HG03025 (cell line): ENCODE results near the gene CNTNAP4.

ENCODE experiments used
- ATAC-seq: cut with Tn5 transposase; IDR thresholded peaks from one replicate; pipeline ENCODE4 v1.9.1; 2021; ENCODE audit warnings: mild to moderate bottlenecking, moderate library complexity; ENCODE audit not compliant: unreplicated experiment, low FRiP score

Gene CNTNAP4

GRCh38 chr16:76303637-76304314, 26.6 kb downstream of the CNTNAP4 start:
- no peak for ATAC-seq

GRCh38 chr16:76309639-76310335, 32.6 kb downstream of the CNTNAP4 start:
- no peak for ATAC-seq

GRCh38 chr16:76311260-76311659, 34.1 kb downstream of the CNTNAP4 start:
- ATAC-seq: no peak

GRCh38 chr16:76318565-76318964, 41.4 kb downstream of the CNTNAP4 start:
- no peak for ATAC-seq

- no peak for ATAC-seq
Measured at GRCh38 chr16:76329106-76329505, 51.9 kb downstream of the CNTNAP4 start.

- ATAC-seq: no peak
Measured at GRCh38 chr16:76335180-76335974, 58.2 kb downstream of the CNTNAP4 start.

- ATAC-seq: no peak
Measured at GRCh38 chr16:76336112-76336511, 58.9 kb downstream of the CNTNAP4 start.

GRCh38 chr16:76338472-76338871, 61.3 kb downstream of the CNTNAP4 start:
- ATAC-seq: no peak

GRCh38 chr16:76343769-76344168, 66.6 kb downstream of the CNTNAP4 start:
- no peak for ATAC-seq

GRCh38 chr16:76345163-76345661, 68.0 kb downstream of the CNTNAP4 start:
- ATAC-seq: no peak

GRCh38 chr16:76346210-76346609, 69.0 kb downstream of the CNTNAP4 start:
- no peak for ATAC-seq

GRCh38 chr16:76351441-76351840, 74.2 kb downstream of the CNTNAP4 start:
- ATAC-seq: no peak

- no peak for ATAC-seq
Measured at GRCh38 chr16:76360404-76360803, 83.2 kb downstream of the CNTNAP4 start.

- ATAC-seq: no peak
Measured at GRCh38 chr16:76370344-76370743, 93.1 kb downstream of the CNTNAP4 start.

GRCh38 chr16:76371441-76371840, 94.2 kb downstream of the CNTNAP4 start:
- no peak for ATAC-seq

- ATAC-seq: no peak
Measured at GRCh38 chr16:76373998-76374397, 96.8 kb downstream of the CNTNAP4 start.

- ATAC-seq: no peak
Measured at GRCh38 chr16:76376988-76377387, 99.8 kb downstream of the CNTNAP4 start.

GRCh38 chr16:76378020-76378419, 100.8 kb downstream of the CNTNAP4 start:
- ATAC-seq: no peak

- ATAC-seq: no peak
Measured at GRCh38 chr16:76381096-76381495, 103.9 kb downstream of the CNTNAP4 start.

- no peak for ATAC-seq
Measured at GRCh38 chr16:76385601-76386230, 108.5 kb downstream of the CNTNAP4 start.

GRCh38 chr16:76386784-76387183, 109.6 kb downstream of the CNTNAP4 start:
- no peak for ATAC-seq
